Activated naive CD4-positive, alpha-beta T cell treated with anti-CD3 and anti-CD28 coated beads, Interleukin-2, amount 10 ng/mL, durations not matched to agents 7 days and 5 days (primary cell): Measurements from ENCODE around the gene INTS6.
"Not testable (repeated sequence)": the region's sequence is repeated elsewhere in the genome, so short reads cannot be mapped to it uniquely, and the experiment has no call there.

Source experiments
- CTCF ChIA-PET: fragments of 350-600 bp; sonication (Branson Sonifier 250); formaldehyde crosslinking; loops from one replicate; lab custom pipeline; 2021; ENCODE audit warnings: antibody characterized with exemption; lab: Charles Lee
- DNase-seq: peaks from one replicate; pipeline ENCODE4 v3.0.0-alpha.2; 2020
- H3K27ac Mint-ChIP-seq: one replicate; pipeline ENCODE4 v1.8.0; 2021; ENCODE audit warnings: mild to moderate bottlenecking, moderate library complexity, mixed read lengths
- H3K27me3 Mint-ChIP-seq: one replicate; pipeline ENCODE4 v1.8.0; 2021; ENCODE audit warnings: mild to moderate bottlenecking, mixed read lengths
- H3K36me3 Mint-ChIP-seq: one replicate; pipeline ENCODE4 v1.8.0; 2021; ENCODE audit warnings: mixed read lengths
- H3K4me1 Mint-ChIP-seq: one replicate; pipeline ENCODE4 v1.8.0; 2021; ENCODE audit warnings: mixed read lengths
- H3K4me3 Mint-ChIP-seq: one replicate; pipeline ENCODE4 v1.8.0; 2021; ENCODE audit warnings: mild to moderate bottlenecking, moderate library complexity, mixed read lengths
- H3K9me3 Mint-ChIP-seq: one replicate; pipeline ENCODE4 v1.8.0; 2021; ENCODE audit warnings: mixed read lengths

INTS6 gene

DNA sequence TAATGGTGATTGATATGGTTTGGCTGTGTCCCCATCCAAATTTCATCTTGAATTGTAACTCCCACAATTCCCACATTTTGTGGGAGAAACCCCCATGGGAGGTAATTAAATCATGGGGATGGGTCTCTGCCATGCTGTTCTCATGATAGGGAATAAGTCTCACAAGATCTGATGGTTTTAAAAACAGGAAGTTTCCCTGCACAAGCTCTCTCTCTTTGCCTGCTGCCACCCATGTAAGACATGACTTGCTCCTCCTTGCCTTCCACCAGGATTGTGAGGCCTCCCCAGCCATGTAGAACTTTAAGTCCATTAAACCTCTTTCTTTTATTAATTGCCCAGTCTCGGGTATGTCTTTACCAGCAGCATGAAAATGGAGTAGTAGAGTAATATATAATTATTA, 37.5 kb downstream of the INTS6 start:
- Mint-ChIP-seq H3K4me1 (peaks cover 37% of the 10 kb centered on the region), H3K9me3 (peaks cover 17% of the 10 kb centered on the region), H3K36me3 (peaks cover 60% of the 10 kb centered on the region)
- H3K27me3 Mint-ChIP-seq, H3K27ac Mint-ChIP-seq, H3K4me3 Mint-ChIP-seq, DNase-seq, CTCF ChIA-PET: not testable (repeated sequence)

DNA sequence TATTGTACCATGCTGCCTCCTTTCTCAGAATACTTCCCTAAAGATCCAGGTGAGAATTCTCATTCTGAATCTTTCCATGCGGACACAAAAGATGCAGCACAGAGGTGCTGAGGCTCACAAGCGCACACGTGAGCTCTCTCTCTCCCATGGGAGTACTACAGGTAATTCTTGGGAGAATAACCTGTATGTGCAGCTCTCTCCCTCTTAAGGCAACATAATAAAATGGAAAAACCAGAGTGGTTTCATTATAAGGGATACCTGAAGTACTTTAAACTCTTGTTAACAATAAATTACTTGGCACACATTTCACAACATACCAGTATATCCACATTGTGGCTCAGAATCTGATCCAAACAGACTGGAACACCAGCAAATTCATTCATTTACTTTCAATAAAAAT, 40.4 kb downstream of the INTS6 start:
- no peak for DNase-seq
- Mint-ChIP-seq H3K4me3 (no peak overlapping the region), H3K4me1 (peaks cover 21% of the 10 kb centered on the region), H3K27ac (no peak overlapping the region), H3K27me3 (no peaks in the 10 kb centered on the region), H3K9me3 (peaks cover 17% of the 10 kb centered on the region), H3K36me3 (peaks cover 54% of the 10 kb centered on the region)
- CTCF ChIA-PET, result no interaction called here

DNA sequence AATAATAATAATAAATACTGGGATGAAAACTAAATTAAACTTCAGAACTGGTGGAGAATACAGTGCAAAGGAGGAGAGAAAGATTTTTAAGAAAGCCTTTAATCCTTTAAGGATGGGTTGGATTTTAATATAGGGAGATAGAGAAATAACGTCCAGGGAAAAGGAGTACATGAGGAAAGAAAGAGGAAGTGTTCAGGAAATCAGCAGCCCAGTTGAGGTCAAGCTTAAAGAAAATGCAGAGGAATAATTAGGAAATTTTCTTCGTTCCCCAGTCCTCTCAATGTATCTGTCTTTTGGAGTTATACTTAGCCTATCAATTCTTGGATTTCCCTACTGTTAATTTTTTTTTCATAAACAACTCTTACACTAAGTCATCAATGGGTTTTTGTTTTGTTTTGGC, 47.7 kb downstream of the INTS6 start:
- CTCF ChIA-PET, result no interaction called here
- no peak for DNase-seq
- Mint-ChIP-seq H3K4me1 (peaks cover 11% of the 10 kb centered on the region), H3K4me3 (no peak overlapping the region), H3K9me3 (no peaks in the 10 kb centered on the region), H3K27me3 (no peaks in the 10 kb centered on the region), H3K27ac (no peak overlapping the region), H3K36me3 (peaks cover 36% of the 10 kb centered on the region)

DNA sequence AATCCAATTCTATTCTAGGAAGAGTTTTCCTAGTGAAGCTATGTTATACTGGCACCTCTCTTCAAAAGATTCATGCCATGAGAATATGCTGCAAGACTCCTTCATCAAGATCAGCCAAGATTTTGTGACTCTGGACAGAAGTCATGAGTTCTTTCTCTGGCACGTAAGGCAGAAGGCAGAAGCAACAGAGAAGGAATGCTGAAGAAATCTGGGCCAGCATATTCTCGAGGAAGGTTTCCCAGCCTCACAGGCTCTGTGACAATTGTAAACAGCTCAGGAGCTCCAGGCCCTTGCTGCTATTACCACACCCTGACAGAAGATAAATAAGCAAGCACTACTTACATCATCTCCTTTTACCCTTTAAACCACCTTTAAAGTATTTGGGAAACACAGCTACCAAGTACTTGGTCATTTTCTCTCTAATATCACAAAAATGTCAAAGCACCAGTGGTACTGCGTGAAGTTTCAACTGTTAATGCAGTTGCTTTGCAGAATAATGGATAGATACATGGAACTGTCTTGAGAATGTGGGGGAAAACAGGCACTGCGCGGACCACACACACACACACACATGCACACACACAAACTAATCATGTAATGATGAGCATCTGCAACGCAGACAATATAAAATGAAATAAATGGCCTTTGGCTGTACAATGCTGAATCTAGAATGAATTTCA, 55.4 kb downstream of the INTS6 start:
- DNase-seq, result no peak
- no peaks in the 10 kb centered on the region for H3K9me3 Mint-ChIP-seq
- H3K27me3 Mint-ChIP-seq, result no peaks in the 10 kb centered on the region
- H3K27ac Mint-ChIP-seq, result no peak overlapping the region
- CTCF ChIA-PET, result no interaction called here
- H3K4me3 Mint-ChIP-seq, result no peak overlapping the region
- H3K4me1 Mint-ChIP-seq, result peaks cover 12% of the 10 kb centered on the region
- H3K36me3 Mint-ChIP-seq, result peaks cover 33% of the 10 kb centered on the region

DNA sequence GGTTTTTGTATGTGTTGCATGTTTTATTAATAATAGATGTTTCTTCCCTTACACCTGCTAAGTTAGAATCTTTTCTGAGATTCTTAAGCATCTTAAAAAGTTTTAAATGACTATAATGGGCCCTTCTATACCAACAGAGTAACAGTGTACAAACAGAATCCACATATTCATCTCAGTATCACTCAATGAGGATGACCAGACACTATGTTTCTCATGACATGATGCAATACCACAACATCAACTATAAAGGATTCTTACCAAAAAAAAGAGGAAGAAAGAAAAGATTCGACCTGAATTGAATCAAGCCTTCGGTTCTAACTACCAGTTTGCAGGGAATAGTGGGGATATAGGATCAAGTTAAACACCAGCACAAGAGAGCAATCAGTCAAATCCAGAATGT, 56.5 kb downstream of the INTS6 start:
- peaks cover 12% of the 10 kb centered on the region for H3K4me1 Mint-ChIP-seq
- peaks cover 34% of the 10 kb centered on the region for H3K36me3 Mint-ChIP-seq
- DNase-seq, result no peak
- no peak overlapping the region for H3K27ac Mint-ChIP-seq
- H3K27me3 Mint-ChIP-seq, result no peaks in the 10 kb centered on the region
- no peaks in the 10 kb centered on the region for H3K9me3 Mint-ChIP-seq
- H3K4me3 Mint-ChIP-seq, result no peak overlapping the region
- CTCF ChIA-PET, result no interaction called here

DNA sequence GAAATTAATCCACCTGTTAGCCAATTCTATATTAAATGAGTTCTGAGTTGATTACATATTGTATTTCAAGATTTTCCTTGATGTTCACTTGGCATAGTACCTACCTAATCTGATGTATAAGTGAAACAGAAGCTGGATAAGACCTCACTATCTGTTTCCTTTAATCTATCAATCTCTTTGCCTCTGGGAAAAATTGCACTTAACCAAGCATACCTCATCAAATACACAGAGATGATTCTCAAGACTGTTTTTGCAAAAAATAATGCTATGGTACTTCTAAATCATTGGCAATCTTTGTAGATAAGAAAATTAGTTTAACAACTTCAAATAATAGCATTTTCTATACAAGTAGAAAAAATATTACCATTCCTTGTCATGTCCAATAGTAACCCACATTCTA, 58.1 kb downstream of the INTS6 start:
- peaks cover 9% of the 10 kb centered on the region for H3K4me1 Mint-ChIP-seq

DNA sequence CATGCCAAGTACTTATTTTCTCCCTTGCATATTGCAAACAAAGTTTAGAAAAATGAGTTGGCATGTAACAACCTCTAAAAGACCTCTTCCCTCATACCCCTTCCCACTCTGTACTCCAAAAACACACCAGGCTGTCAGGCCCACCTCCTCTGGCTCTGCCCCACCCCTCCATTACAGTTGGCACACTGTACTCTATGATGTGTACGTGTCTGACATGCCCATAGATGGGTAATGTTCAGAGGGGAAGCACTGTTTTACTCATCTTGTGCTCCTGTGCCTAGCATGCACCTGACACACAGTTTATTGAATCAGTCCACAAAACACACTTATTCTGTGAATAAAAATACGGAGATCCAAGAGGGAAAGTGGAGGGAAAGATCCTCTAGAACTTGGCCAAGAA, 67.7 kb downstream of the INTS6 start:
- Mint-ChIP-seq H3K4me3 (no peak overlapping the region), H3K9me3 (no peaks in the 10 kb centered on the region), H3K27ac (no peak overlapping the region), H3K27me3 (no peaks in the 10 kb centered on the region), H3K36me3 (peaks cover 20% of the 10 kb centered on the region), H3K4me1 (no peaks in the 10 kb centered on the region)
- CTCF ChIA-PET, result interaction anchor here (1.0 kb wide), 1 partner anchor 396 kb away, joined by 3 read pairs; no protein-coding TSS in a partner anchor
- no peak for DNase-seq

More for the DNA sequence above, 58.1 kb downstream of the INTS6 start:
- Mint-ChIP-seq H3K36me3 (peaks cover 27% of the 10 kb centered on the region), H3K9me3 (no peaks in the 10 kb centered on the region), H3K27ac (no peak overlapping the region), H3K4me3 (no peak overlapping the region), H3K27me3 (no peaks in the 10 kb centered on the region)
- DNase-seq, result no peak
- CTCF ChIA-PET, result no interaction called here

DNA sequence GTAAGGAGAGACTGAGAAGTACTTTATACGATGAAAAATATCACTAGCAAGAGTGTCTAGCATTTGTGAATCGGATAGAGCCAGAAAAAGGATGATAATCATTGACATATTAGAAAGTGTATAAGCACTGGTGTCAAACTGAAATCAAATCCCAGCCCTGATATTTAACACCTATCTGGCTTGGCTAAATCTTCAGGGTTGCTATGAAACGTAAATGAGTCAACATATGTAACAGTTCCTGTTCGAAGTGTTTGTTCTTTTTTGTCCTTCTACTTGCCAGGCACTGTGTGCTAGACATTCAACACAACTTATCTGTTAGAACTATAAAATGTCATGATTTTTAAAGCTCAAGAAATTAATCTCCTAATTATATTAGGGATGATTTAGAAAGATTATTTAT, 72.6 kb downstream of the INTS6 start:
- no peak for DNase-seq
- Mint-ChIP-seq H3K4me3 (no peak overlapping the region), H3K27me3 (no peaks in the 10 kb centered on the region), H3K36me3 (peaks cover 28% of the 10 kb centered on the region), H3K9me3 (no peaks in the 10 kb centered on the region), H3K4me1 (no peaks in the 10 kb centered on the region), H3K27ac (no peak overlapping the region)
- CTCF ChIA-PET, result no interaction called here

DNA sequence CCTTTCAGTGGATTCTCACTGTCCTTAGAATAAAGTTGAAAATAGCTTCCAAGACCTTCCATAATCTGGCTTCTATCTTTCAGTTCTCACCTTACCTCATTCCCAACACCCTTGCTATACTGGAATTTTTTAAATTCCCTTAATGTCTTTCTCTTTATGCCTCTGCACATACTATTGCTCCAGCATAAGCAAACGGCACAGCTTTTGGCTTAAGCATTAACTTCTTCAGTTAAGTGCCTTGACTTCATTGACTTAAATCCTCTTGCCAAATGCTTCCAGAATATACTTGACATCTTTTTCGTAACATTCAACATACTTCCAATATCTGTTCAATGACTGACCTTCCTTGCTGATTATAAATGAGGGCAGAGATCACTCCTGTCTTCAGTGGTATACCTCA, 79.4 kb downstream of the INTS6 start:
- no peak overlapping the region for H3K27ac Mint-ChIP-seq
- no peaks in the 10 kb centered on the region for H3K4me1 Mint-ChIP-seq
- no peaks in the 10 kb centered on the region for H3K9me3 Mint-ChIP-seq
- no peak overlapping the region for H3K4me3 Mint-ChIP-seq
- CTCF ChIA-PET, result no interaction called here
- no peak for DNase-seq
- H3K27me3 Mint-ChIP-seq, result no peaks in the 10 kb centered on the region
- peaks cover 30% of the 10 kb centered on the region for H3K36me3 Mint-ChIP-seq

DNA sequence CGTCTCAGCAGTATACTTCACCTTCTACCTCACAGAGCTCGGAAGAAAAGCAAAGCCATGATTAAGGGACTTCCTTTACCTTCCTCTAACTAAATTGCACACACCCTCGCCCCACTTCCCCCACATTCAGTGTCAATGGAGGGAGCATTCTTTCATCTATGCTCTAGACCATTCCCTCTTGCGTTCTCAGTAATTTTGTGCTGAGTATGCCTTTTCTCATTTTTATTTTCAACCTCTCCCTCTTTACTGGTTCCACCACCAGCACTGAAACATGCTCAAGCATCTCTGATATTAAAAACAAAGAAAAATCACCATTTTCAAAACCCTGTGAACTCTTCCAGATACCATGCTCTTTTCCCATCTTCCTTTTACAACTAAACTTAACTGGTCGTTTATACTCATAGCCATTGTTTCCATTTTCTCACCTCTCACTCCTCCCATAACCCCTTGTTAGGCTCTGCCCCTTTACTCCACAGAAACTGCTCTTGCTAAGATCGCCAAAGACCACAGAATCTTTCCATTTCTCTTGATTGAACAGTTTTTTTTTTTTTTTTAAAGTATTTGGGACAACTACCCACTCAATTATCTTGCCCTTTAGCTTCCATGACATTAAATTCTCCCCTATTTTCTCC, 81.0 kb downstream of the INTS6 start:
- H3K4me3 Mint-ChIP-seq, result no peak overlapping the region
- H3K27ac Mint-ChIP-seq, result no peak overlapping the region
- H3K36me3 Mint-ChIP-seq, result peaks cover 22% of the 10 kb centered on the region
- H3K4me1 Mint-ChIP-seq, result no peaks in the 10 kb centered on the region
- H3K9me3 Mint-ChIP-seq, result no peaks in the 10 kb centered on the region
- H3K27me3 Mint-ChIP-seq, result no peaks in the 10 kb centered on the region
- no peak for DNase-seq
- CTCF ChIA-PET, result interaction anchor here (1.2 kb wide), 1 partner anchor 426 kb away, joined by 4 read pairs; no protein-coding TSS in a partner anchor

DNA sequence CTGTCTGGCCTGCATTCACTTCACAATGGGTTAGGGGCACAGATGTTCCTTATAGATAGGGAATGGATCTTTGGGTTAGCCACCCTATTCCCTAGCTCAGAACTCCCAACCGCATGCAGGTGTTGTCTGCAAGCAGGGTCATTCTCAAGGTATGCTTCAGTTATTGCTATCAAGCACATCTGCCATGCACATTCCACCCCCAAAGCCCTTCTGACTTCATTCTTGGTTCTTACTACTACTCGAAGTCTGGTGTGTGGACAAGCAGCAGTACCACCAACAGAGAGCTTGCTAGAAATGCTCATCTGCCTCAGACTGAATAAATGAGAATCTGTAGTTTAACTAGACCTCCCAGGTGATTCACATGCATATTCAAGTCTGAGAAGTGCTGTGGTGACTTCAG, 82.0 kb downstream of the INTS6 start:
- no peaks in the 10 kb centered on the region for H3K27me3 Mint-ChIP-seq
- no peaks in the 10 kb centered on the region for H3K4me1 Mint-ChIP-seq
- H3K27ac Mint-ChIP-seq, result no peak overlapping the region
- H3K9me3 Mint-ChIP-seq, result no peaks in the 10 kb centered on the region
- DNase-seq, result no peak
- H3K36me3 Mint-ChIP-seq, result peaks cover 22% of the 10 kb centered on the region
- CTCF ChIA-PET, result interaction anchor here (1.0 to 1.2 kb wide), 2 partner anchors 12 to 427 kb away, joined by 3 to 4 read pairs; no protein-coding TSS in a partner anchor
- no peak overlapping the region for H3K4me3 Mint-ChIP-seq

DNA sequence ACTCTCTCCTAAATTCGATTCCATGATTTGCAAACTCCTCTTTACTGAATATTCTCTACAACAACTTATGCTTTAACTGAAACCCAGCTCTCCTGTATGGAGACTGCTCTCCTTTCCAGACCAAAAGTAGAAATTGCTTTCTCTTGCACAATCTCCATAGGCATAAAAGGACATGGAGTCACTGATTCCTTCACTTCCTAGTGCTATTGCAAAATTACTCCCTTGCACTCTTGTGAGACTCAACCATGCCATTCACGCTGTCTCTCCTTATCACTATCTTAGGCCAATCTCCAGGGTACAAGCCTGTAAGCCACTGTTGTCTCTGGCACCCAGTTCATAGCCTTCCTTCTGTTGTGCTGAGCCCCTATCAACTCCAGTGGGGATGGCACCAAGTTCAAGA, 82.7 kb downstream of the INTS6 start:
- DNase-seq, result no peak
- H3K4me3 Mint-ChIP-seq, result no peak overlapping the region
- no peaks in the 10 kb centered on the region for H3K27me3 Mint-ChIP-seq
- peaks cover 22% of the 10 kb centered on the region for H3K36me3 Mint-ChIP-seq
- no peaks in the 10 kb centered on the region for H3K4me1 Mint-ChIP-seq
- peak overlapping the region; percentile 2 for H3K27ac Mint-ChIP-seq
- CTCF ChIA-PET, result no interaction called here
- no peaks in the 10 kb centered on the region for H3K9me3 Mint-ChIP-seq

DNA sequence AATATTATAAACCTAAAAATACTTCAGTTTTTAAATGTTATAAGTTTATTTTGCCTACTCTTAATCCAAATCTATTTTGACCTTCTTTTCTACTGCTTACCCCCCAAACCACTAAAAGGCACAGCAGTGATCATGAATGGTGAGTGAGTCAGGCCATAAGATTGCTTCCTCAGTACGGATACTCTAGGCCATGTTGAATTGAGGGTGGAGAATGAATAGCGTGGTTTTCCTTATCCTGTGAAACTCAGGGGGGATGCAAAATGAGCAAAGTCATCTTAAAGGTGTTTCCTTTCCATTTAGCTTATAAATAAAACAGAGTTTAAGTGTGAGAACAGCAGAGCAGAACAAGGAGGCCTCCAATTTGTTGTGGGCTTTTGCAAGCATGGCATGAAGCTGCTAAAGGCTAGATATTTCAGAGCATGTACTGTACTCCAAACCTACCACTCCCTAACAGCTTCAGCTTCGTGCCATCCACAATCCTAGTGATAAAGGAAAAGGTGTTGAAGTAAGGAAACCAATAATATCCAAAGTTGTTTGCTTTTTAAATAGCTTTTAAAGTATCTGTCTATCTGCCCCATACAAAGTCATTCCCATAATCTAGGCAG, 88.3 kb downstream of the INTS6 start:
- H3K4me3 Mint-ChIP-seq, result no peak overlapping the region
- H3K9me3 Mint-ChIP-seq, result no peaks in the 10 kb centered on the region
- CTCF ChIA-PET, result interaction anchor here (1.2 kb wide), 1 partner anchor 78 kb away, joined by 3 read pairs; no protein-coding TSS in a partner anchor
- H3K4me1 Mint-ChIP-seq, result no peaks in the 10 kb centered on the region
- no peak for DNase-seq
- peaks cover 55% of the 10 kb centered on the region for H3K36me3 Mint-ChIP-seq
- H3K27ac Mint-ChIP-seq, result no peak overlapping the region
- H3K27me3 Mint-ChIP-seq, result no peaks in the 10 kb centered on the region

DNA sequence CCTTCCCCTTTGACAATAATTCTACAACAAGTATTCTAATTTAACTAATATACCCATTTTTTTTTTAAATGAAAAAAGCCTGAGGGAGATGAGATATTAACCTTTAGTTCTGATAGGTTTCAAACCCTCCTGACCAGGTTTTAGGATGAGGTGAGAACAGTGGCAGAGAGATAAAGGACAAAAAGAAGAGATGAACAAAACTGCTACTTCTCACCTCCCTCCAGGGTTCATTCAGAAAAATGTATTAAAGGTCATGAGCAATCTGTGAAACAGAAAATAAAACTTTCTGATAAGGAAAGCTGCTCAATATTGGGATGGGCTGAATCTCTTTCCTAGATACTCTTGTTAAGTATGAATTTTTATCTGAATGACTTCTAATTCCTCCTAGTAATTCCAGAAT, 89.2 kb downstream of the INTS6 start:
- Mint-ChIP-seq H3K4me1 (no peaks in the 10 kb centered on the region), H3K27me3 (no peaks in the 10 kb centered on the region), H3K4me3 (no peak overlapping the region), H3K9me3 (no peaks in the 10 kb centered on the region), H3K27ac (no peak overlapping the region), H3K36me3 (peaks cover 51% of the 10 kb centered on the region)
- CTCF ChIA-PET, result no interaction called here
- DNase-seq, result no peak

DNA sequence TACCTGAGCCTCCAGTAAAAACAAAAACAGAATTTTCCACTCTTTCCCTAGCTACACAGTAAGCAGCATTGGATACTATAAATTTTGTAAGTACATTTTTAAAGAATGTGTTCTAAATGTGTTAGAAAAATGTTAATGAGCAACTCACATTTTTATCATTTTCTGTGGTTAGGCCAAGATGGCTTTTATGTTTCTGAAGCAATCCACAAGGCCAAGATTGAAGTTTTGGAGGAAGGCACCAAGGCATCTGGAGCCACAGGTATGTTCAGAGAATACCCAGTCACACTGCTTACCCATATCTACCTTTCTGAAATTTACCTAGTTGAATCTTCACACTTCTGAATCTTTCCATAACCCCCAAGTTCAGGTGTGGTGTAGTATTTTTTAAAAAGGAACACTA, 91.7 kb downstream of the INTS6 start:
- H3K4me3 Mint-ChIP-seq, result no peak overlapping the region
- H3K27me3 Mint-ChIP-seq, result no peaks in the 10 kb centered on the region
- H3K36me3 Mint-ChIP-seq, result peaks cover 44% of the 10 kb centered on the region
- no peaks in the 10 kb centered on the region for H3K9me3 Mint-ChIP-seq
- no peak overlapping the region for H3K27ac Mint-ChIP-seq
- CTCF ChIA-PET, result interaction anchor here (1.2 kb wide), 1 partner anchor 437 kb away, joined by 3 read pairs; no protein-coding TSS in a partner anchor
- DNase-seq, result no peak
- no peaks in the 10 kb centered on the region for H3K4me1 Mint-ChIP-seq
